UCSD-AML1 (cell line): ENCODE measurements around the gene HHIP.
"Not testable (repeated sequence)": the region's sequence is repeated elsewhere in the genome, so short reads cannot be mapped to it uniquely, and the experiment has no call there.

Experiments
- DNase-seq: peaks from one replicate; lab custom pipeline; 2025; ENCODE audit not compliant: unreplicated experiment; lab: John Stamatoyannopoulos, UW

The HHIP gene

GRCh38 chr4:144740316-144740715 is 94.4 kb downstream of the HHIP start:
- DNase-seq: no peak

GRCh38 chr4:144748814-144749555 is 103.0 kb downstream of the HHIP start:
- DNase-seq: no peak

GRCh38 chr4:144750348-144750747 is 104.4 kb downstream of the HHIP start:
- no peak for DNase-seq

DNA sequence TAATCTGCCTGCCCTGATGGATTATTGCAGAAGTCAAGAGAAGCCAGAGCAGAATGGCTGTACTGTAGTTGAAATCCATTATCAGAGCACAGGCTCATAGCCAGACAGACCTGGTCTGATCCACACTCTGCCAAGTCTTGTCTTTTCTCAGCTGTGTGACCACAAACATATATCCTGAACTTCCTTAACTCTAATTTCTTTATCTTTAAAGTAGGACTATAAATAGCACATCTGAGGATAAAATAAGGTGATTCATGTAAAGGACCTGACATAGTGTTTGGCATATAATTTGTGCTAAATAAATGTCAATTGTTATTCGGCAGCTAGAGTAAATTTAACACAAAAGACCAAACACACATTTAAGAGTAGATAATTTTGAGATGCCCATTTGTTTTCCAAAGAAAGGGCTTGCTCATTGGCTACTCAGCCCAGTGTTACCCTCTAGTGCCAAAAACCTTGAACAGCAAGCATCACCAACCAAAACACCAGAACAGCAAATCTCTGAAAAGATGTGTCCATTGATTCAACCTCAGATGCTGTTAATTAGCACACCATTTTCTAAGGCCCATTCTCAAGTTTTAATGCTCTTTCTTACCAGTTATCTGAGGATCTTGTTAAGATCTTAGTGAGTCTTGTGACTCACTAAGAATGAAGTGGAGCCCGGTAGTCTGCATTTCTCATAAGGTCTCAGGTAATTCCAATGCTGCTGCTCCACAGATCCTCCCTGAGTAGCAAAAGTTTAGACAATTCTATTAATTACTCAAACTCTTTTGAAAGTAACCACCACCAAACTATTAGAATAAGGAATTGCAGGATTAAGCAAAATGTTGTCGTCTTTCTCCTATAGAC is 108.8 kb downstream of the HHIP start:
- no peak for DNase-seq

GRCh38 chr4:144757969-144758368 is 112.0 kb downstream of the HHIP start:
- no peak for DNase-seq

DNA sequence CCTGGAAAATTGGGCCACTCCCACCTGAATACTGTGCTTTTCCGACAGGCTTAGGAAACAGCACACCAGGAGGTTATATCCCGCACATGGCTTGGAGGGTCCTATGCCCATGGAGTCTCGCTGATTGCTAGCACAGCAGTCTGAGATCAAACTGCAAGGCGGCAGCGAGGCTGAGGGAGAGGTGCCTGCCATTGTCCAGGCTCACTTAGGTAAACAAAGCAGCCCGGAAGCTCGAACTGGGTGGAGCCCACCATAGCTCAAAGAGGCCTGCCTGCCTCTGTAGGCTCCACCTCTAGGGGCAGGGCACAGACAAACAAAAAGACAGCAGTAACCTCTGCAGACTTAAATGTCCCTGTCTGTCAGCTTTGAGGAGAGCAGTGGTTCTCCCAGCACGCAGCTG is 122.9 kb downstream of the HHIP start:
- DNase-seq: not testable (repeated sequence)

GRCh38 chr4:144778364-144778763 is 132.4 kb downstream of the HHIP start:
- no peak for DNase-seq

DNA sequence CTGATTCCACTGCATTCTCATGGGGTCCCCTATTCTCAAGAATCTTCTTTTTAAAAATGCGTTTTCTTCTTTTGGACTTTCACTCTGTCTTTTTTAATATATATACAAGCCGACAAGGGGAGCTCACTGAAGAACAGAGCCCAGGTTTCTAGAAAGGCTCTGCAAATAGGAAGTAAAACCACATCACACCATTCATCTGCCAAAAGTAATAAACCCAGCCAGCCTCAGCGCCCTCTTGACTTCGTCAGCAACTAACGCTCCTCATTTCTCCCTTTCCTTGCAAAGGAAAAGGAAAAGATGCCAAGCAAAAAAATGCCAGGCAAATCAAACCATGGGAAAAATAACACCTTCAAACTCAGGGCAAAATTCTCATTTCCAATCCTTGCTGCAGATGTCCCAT is 136.4 kb downstream of the HHIP start:
- no peak for DNase-seq

DNA sequence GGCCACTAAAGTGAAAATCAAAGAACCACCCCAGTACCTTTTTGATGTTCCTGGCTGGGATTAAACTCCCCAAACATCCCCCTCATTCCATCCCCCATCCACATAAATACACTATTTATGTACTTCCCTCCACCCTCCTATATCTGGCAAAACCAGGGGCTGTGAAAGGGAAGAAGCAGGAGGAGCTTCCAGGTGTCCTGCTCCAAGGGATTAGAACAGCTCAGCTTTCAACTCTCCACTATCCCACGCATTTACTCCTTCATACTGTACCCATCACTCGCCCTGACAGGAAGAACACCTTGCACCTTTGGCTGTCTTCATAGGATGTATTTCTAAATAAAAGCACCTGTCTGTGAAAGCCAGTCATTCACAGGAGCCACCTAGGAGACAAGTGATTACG is 140.0 kb downstream of the HHIP start:
- no peak for DNase-seq

DNA sequence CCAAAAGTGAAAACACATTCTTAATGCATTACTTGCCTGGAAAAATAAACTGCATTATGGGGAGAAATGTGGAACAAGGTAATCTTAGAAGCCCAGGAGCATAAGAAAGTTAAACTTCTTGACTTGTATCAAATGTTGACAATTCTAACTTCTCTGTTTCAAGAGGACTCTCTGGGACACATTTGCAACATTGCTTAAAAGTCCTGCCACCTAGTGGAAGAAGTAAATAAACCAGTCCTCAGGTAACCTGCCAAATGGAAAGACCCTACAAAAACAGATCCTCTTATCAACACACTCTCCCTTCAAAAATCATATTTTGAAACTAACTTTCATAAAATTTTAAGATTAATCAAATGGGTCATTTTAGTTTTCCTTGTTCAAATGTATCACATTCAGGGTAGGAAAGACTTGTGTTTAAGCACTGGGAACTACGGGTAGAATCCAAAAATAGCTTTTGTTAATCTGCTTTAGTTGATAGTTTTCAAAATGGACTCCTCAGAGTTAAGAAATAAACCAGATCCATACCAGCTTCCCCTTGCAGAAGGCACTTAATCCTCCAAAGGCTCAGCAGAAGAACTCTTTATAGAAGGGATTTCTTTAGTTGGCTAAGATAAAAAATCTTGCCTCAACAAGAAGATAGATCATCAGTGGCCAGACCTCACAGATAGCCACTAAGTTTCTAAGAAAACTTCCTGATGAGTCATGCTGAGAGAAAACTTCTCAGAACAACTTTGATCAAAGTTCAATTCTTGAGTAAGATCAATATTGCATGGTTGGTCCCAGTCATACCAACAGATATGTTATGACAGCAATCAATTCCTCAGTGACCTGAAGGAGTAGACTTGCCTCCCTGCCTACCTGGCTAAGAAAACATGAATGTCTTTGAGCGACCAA is 141.7 kb downstream of the HHIP start:
- no peak for DNase-seq

- no peak for DNase-seq
Observed at GRCh38 chr4:144788469-144788868, 142.5 kb downstream of the HHIP start.

GRCh38 chr4:144791933-144792332 is 146.0 kb downstream of the HHIP start:
- DNase-seq: not testable (repeated sequence)
